ENCODE data around the gene CTDP1. TPM values are rescaled to one million over a fixed set of nuclear protein-coding genes. Genes with fewer than 3 reads are reported as not detected.

CTDP1 gene
- polyA plus RNA-seq, 2 donors: 10.8 to 13.0 TPM

GRCh38 chr18:79644006-79644665 is 35.5 kb upstream of the CTDP1 start:
- H3K9me3 ChIP-seq (ENCODE audit: control insufficient read depth in 2 of 2, insufficient read depth in 1 of 2, low read depth in 1 of 2, low read length in 1 of 2): no peaks in the 10 kb centered on the region
- H3K27me3 ChIP-seq (ENCODE audit: control insufficient read depth in 1 of 2, insufficient read depth in 2 of 2, low read length in 2 of 2): no peaks in the 10 kb centered on the region
- no peaks in the 10 kb centered on the region for H3K4me1 ChIP-seq (ENCODE audit: control insufficient read depth in 2 of 2, insufficient read depth in 2 of 2, low read length in 1 of 2)
- no peak overlapping the region for H3K27ac ChIP-seq (ENCODE audit: low read depth in 2 of 2, low read length in 1 of 2)
- no peak overlapping the region for H3K4me3 ChIP-seq (ENCODE audit: low read depth in 1 of 2, low read length in 2 of 2)
- 12 to 15% methylated on average over 22 of the region's 22 CpGs for WGBS, 2 donors
- H3K36me3 ChIP-seq (ENCODE audit: control insufficient read depth in 2 of 2, insufficient read depth in 2 of 2, low read length in 1 of 2): no peaks in the 10 kb centered on the region

GRCh38 chr18:79644666-79645057 is 34.9 kb upstream of the CTDP1 start:
- Histone ChIP-seq H3K27ac (ENCODE audit: low read depth in 2 of 2, low read length in 1 of 2) (no peak overlapping the region), H3K4me1 (ENCODE audit: control insufficient read depth in 2 of 2, insufficient read depth in 2 of 2, low read length in 1 of 2) (no peaks in the 10 kb centered on the region), H3K36me3 (ENCODE audit: control insufficient read depth in 2 of 2, insufficient read depth in 2 of 2, low read length in 1 of 2) (no peaks in the 10 kb centered on the region), H3K27me3 (ENCODE audit: control insufficient read depth in 1 of 2, insufficient read depth in 2 of 2, low read length in 2 of 2) (no peaks in the 10 kb centered on the region), H3K9me3 (ENCODE audit: control insufficient read depth in 2 of 2, insufficient read depth in 1 of 2, low read depth in 1 of 2, low read length in 1 of 2) (no peaks in the 10 kb centered on the region), H3K4me3 (ENCODE audit: low read depth in 1 of 2, low read length in 2 of 2) (no peak overlapping the region)
- WGBS, 2 donors: 66 to 68% methylated on average over 9 of the region's 9 CpGs

- Histone ChIP-seq H3K4me1 (ENCODE audit: control insufficient read depth in 2 of 2, insufficient read depth in 2 of 2, low read length in 1 of 2) (no peaks in the 10 kb centered on the region), H3K27ac (ENCODE audit: low read depth in 2 of 2, low read length in 1 of 2) (no peak overlapping the region), H3K27me3 (ENCODE audit: control insufficient read depth in 1 of 2, insufficient read depth in 2 of 2, low read length in 2 of 2) (no peaks in the 10 kb centered on the region), H3K9me3 (ENCODE audit: control insufficient read depth in 2 of 2, insufficient read depth in 1 of 2, low read depth in 1 of 2, low read length in 1 of 2) (no peaks in the 10 kb centered on the region), H3K36me3 (ENCODE audit: control insufficient read depth in 2 of 2, insufficient read depth in 2 of 2, low read length in 1 of 2) (no peaks in the 10 kb centered on the region), H3K4me3 (ENCODE audit: low read depth in 1 of 2, low read length in 2 of 2) (no peak overlapping the region)
- WGBS, 2 donors: 80 to 81% methylated on average over 21 of the region's 21 CpGs
These were observed 34.2 kb upstream of the CTDP1 start for GRCh38 chr18:79645291-79645983.

- Histone ChIP-seq H3K9me3 (ENCODE audit: control insufficient read depth in 2 of 2, insufficient read depth in 1 of 2, low read depth in 1 of 2, low read length in 1 of 2) (no peaks in the 10 kb centered on the region), H3K27ac (ENCODE audit: low read depth in 2 of 2, low read length in 1 of 2) (no peak overlapping the region), H3K27me3 (ENCODE audit: control insufficient read depth in 1 of 2, insufficient read depth in 2 of 2, low read length in 2 of 2) (no peaks in the 10 kb centered on the region), H3K4me3 (ENCODE audit: low read depth in 1 of 2, low read length in 2 of 2) (no peak overlapping the region), H3K36me3 (ENCODE audit: control insufficient read depth in 2 of 2, insufficient read depth in 2 of 2, low read length in 1 of 2) (no peaks in the 10 kb centered on the region), H3K4me1 (ENCODE audit: control insufficient read depth in 2 of 2, insufficient read depth in 2 of 2, low read length in 1 of 2) (no peaks in the 10 kb centered on the region)
- 5 to 20% methylated on average over 1 of the region's 1 CpG for WGBS, 2 donors
These were observed 32.3 kb upstream of the CTDP1 start for GRCh38 chr18:79647307-79647706.

GRCh38 chr18:79650959-79651358 is 28.6 kb upstream of the CTDP1 start:
- Histone ChIP-seq H3K27ac (ENCODE audit: low read depth in 2 of 2, low read length in 1 of 2) (no peak overlapping the region), H3K36me3 (ENCODE audit: control insufficient read depth in 2 of 2, insufficient read depth in 2 of 2, low read length in 1 of 2) (no peaks in the 10 kb centered on the region), H3K27me3 (ENCODE audit: control insufficient read depth in 1 of 2, insufficient read depth in 2 of 2, low read length in 2 of 2) (no peaks in the 10 kb centered on the region), H3K4me1 (ENCODE audit: control insufficient read depth in 2 of 2, insufficient read depth in 2 of 2, low read length in 1 of 2) (no peaks in the 10 kb centered on the region), H3K9me3 (ENCODE audit: control insufficient read depth in 2 of 2, insufficient read depth in 1 of 2, low read depth in 1 of 2, low read length in 1 of 2) (no peaks in the 10 kb centered on the region), H3K4me3 (ENCODE audit: low read depth in 1 of 2, low read length in 2 of 2) (no peak overlapping the region)
- 83 to 93% methylated on average over 11 of the region's 11 CpGs for WGBS, 2 donors

GRCh38 chr18:79657342-79657996 is 22.1 kb upstream of the CTDP1 start:
- Histone ChIP-seq H3K27ac (ENCODE audit: low read depth in 2 of 2, low read length in 1 of 2) (no peak overlapping the region), H3K4me1 (ENCODE audit: control insufficient read depth in 2 of 2, insufficient read depth in 2 of 2, low read length in 1 of 2) (peaks cover 0 to 2% of the 10 kb centered on the region in 2 donors), H3K27me3 (ENCODE audit: control insufficient read depth in 1 of 2, insufficient read depth in 2 of 2, low read length in 2 of 2) (no peaks in the 10 kb centered on the region), H3K4me3 (ENCODE audit: low read depth in 1 of 2, low read length in 2 of 2) (no peak overlapping the region), H3K9me3 (ENCODE audit: control insufficient read depth in 2 of 2, insufficient read depth in 1 of 2, low read depth in 1 of 2, low read length in 1 of 2) (no peaks in the 10 kb centered on the region), H3K36me3 (ENCODE audit: control insufficient read depth in 2 of 2, insufficient read depth in 2 of 2, low read length in 1 of 2) (no peaks in the 10 kb centered on the region)
- 55 to 62% methylated on average over 21 of the region's 21 CpGs for WGBS, 2 donors

GRCh38 chr18:79658366-79658765 is 21.2 kb upstream of the CTDP1 start:
- peaks cover 0 to 2% of the 10 kb centered on the region in 2 donors for H3K4me1 ChIP-seq (ENCODE audit: control insufficient read depth in 2 of 2, insufficient read depth in 2 of 2, low read length in 1 of 2)
- H3K27me3 ChIP-seq (ENCODE audit: control insufficient read depth in 1 of 2, insufficient read depth in 2 of 2, low read length in 2 of 2): no peaks in the 10 kb centered on the region
- H3K27ac ChIP-seq (ENCODE audit: low read depth in 2 of 2, low read length in 1 of 2): no peak overlapping the region
- H3K36me3 ChIP-seq (ENCODE audit: control insufficient read depth in 2 of 2, insufficient read depth in 2 of 2, low read length in 1 of 2): no peaks in the 10 kb centered on the region
- H3K9me3 ChIP-seq (ENCODE audit: control insufficient read depth in 2 of 2, insufficient read depth in 1 of 2, low read depth in 1 of 2, low read length in 1 of 2): no peaks in the 10 kb centered on the region
- WGBS, 2 donors: 85 to 87% methylated on average over 12 of the region's 12 CpGs
- H3K4me3 ChIP-seq (ENCODE audit: low read depth in 1 of 2, low read length in 2 of 2): no peak overlapping the region

- Histone ChIP-seq H3K27ac (ENCODE audit: low read depth in 2 of 2, low read length in 1 of 2) (no peak overlapping the region), H3K4me3 (ENCODE audit: low read depth in 1 of 2, low read length in 2 of 2) (no peak overlapping the region), H3K4me1 (ENCODE audit: control insufficient read depth in 2 of 2, insufficient read depth in 2 of 2, low read length in 1 of 2) (peaks cover 0 to 2% of the 10 kb centered on the region in 2 donors), H3K36me3 (ENCODE audit: control insufficient read depth in 2 of 2, insufficient read depth in 2 of 2, low read length in 1 of 2) (no peaks in the 10 kb centered on the region), H3K27me3 (ENCODE audit: control insufficient read depth in 1 of 2, insufficient read depth in 2 of 2, low read length in 2 of 2) (no peaks in the 10 kb centered on the region), H3K9me3 (ENCODE audit: control insufficient read depth in 2 of 2, insufficient read depth in 1 of 2, low read depth in 1 of 2, low read length in 1 of 2) (no peaks in the 10 kb centered on the region)
- WGBS, 2 donors: 79 to 90% methylated on average over 5 of the region's 5 CpGs
These were observed 19.9 kb upstream of the CTDP1 start for GRCh38 chr18:79659733-79660132.

- Histone ChIP-seq H3K4me3 (ENCODE audit: low read depth in 1 of 2, low read length in 2 of 2) (no peak overlapping the region), H3K4me1 (ENCODE audit: control insufficient read depth in 2 of 2, insufficient read depth in 2 of 2, low read length in 1 of 2) (peaks cover 0 to 2% of the 10 kb centered on the region in 2 donors), H3K36me3 (ENCODE audit: control insufficient read depth in 2 of 2, insufficient read depth in 2 of 2, low read length in 1 of 2) (no peaks in the 10 kb centered on the region), H3K9me3 (ENCODE audit: control insufficient read depth in 2 of 2, insufficient read depth in 1 of 2, low read depth in 1 of 2, low read length in 1 of 2) (no peaks in the 10 kb centered on the region), H3K27ac (ENCODE audit: low read depth in 2 of 2, low read length in 1 of 2) (no peak overlapping the region), H3K27me3 (ENCODE audit: control insufficient read depth in 1 of 2, insufficient read depth in 2 of 2, low read length in 2 of 2) (no peaks in the 10 kb centered on the region)
- 35 to 46% methylated on average over 4 of the region's 4 CpGs for WGBS, 2 donors
These were observed 17.6 kb upstream of the CTDP1 start for GRCh38 chr18:79662034-79662433.

Measured in esophagus (tissue), 2 donors.